Measurements from ENCODE around the gene THAP12. TPM values are rescaled to one million over a fixed set of nuclear protein-coding genes. Genes with fewer than 3 reads are reported as not detected.
"Not testable (repeated sequence)": the region's sequence is repeated elsewhere in the genome, so short reads cannot be mapped to it uniquely, and the experiment has no call there.

The THAP12 gene
- total RNA-seq, 3 donors from 2014 or later = 33.5 to 48.1 (median 35.2) TPM

GRCh38 chr11:76415073-76415472, 34.1 kb upstream of the THAP12 start:
- DNase-seq (no peak), ATAC-seq (no peak)
- Histone ChIP-seq H3K36me3 (ENCODE audit: low read depth) (no peaks in the 10 kb centered on the region), H3K4me1 (ENCODE audit: low read depth) (no peaks in the 10 kb centered on the region), H3K9me3 (no peaks in the 10 kb centered on the region), H3K4me3 (no peak overlapping the region)
- intact Hi-C loops (cut with DNase I, micrococcal nuclease) = no loop called here
- no peak for TF ChIP-seq CTCF (IDR thresholded peaks at IDR 0.05)

GRCh38 chr11:76410851-76411357, 30.0 kb upstream of the THAP12 start:
- H3K9me3 ChIP-seq = no peaks in the 10 kb centered on the region
- intact Hi-C loops (cut with DNase I, micrococcal nuclease) = no loop called here
- DNase-seq (no peak), ATAC-seq (no peak)
- no peak for TF ChIP-seq CTCF (IDR thresholded peaks at IDR 0.05)
- no peaks in the 10 kb centered on the region for H3K4me1 ChIP-seq (ENCODE audit: low read depth)
- no peaks in the 10 kb centered on the region for H3K36me3 ChIP-seq (ENCODE audit: low read depth)
- no peak overlapping the region for H3K4me3 ChIP-seq

GRCh38 chr11:76408171-76408965, 27.4 kb upstream of the THAP12 start:
- no peak overlapping the region for H3K4me3 ChIP-seq
- TF ChIP-seq CTCF (IDR thresholded peaks at IDR 0.05) = no peak

GRCh38 chr11:76406359-76406758, 25.4 kb upstream of the THAP12 start:
- Histone ChIP-seq H3K36me3 (ENCODE audit: low read depth) (no peaks in the 10 kb centered on the region), H3K4me3 (no peak overlapping the region), H3K4me1 (ENCODE audit: low read depth) (no peaks in the 10 kb centered on the region), H3K9me3 (no peaks in the 10 kb centered on the region)
- intact Hi-C loops (cut with DNase I, micrococcal nuclease) = no loop called here
- no peak for TF ChIP-seq CTCF (IDR thresholded peaks at IDR 0.05)
- DNase-seq = no peak
- ATAC-seq = no peak

More at GRCh38 chr11:76408171-76408965, 27.4 kb upstream of the THAP12 start:
- Histone ChIP-seq H3K9me3 (no peaks in the 10 kb centered on the region), H3K36me3 (ENCODE audit: low read depth) (no peaks in the 10 kb centered on the region), H3K4me1 (ENCODE audit: low read depth) (no peaks in the 10 kb centered on the region)
- intact Hi-C loops (cut with DNase I, micrococcal nuclease) = no loop called here
- DNase-seq = no peak
- ATAC-seq = no peak

GRCh38 chr11:76401484-76401883, 20.6 kb upstream of the THAP12 start:
- intact Hi-C loops (cut with DNase I, micrococcal nuclease) = not testable (repeated sequence)

GRCh38 chr11:76400967-76401366, 20.0 kb upstream of the THAP12 start:
- no peak overlapping the region for H3K4me3 ChIP-seq
- no peak for TF ChIP-seq CTCF (IDR thresholded peaks at IDR 0.05)
- intact Hi-C loops (cut with DNase I, micrococcal nuclease) = no loop called here

More at GRCh38 chr11:76401484-76401883, 20.6 kb upstream of the THAP12 start:
- not testable (repeated sequence) for H3K36me3 ChIP-seq (ENCODE audit: low read depth); H3K4me1 ChIP-seq (ENCODE audit: low read depth); ATAC-seq; H3K4me3 ChIP-seq; DNase-seq; H3K9me3 ChIP-seq

More at GRCh38 chr11:76400967-76401366, 20.0 kb upstream of the THAP12 start:
- Histone ChIP-seq H3K36me3 (ENCODE audit: low read depth) (no peaks in the 10 kb centered on the region), H3K9me3 (no peaks in the 10 kb centered on the region), H3K4me1 (ENCODE audit: low read depth) (no peaks in the 10 kb centered on the region)
- no peak for DNase-seq
- ATAC-seq = no peak
